Kidney epithelial cell (primary cell): ENCODE measurements around the gene SUPT3H. TPM values are rescaled to one million over a fixed set of nuclear protein-coding genes. Genes with fewer than 3 reads are reported as not detected.
"Not testable (repeated sequence)": the region's sequence is repeated elsewhere in the genome, so short reads cannot be mapped to it uniquely, and the experiment has no call there.

Experiments used
- DNase-seq: peaks from one replicate; pipeline ENCODE4 v3.0.0-alpha.2; 2010; ENCODE audit warnings: low read depth
- H3K27me3 ChIP-seq: 2 replicates; pipeline ENCODE4 v1.6.0; 2011; ENCODE audit warnings: low read length; ENCODE audit not compliant: control insufficient read depth, insufficient read depth
- H3K36me3 ChIP-seq: 2 replicates; pipeline ENCODE4 v1.5.1; 2011; ENCODE audit warnings: low read length; ENCODE audit not compliant: control insufficient read depth, insufficient read depth
- H3K4me3 ChIP-seq: 2 replicates; pipeline ENCODE4 v1.5.1; 2011; ENCODE audit warnings: low read depth, mild to moderate bottlenecking, control low read depth, low read length
- total RNA-seq: library from RNA; depleted of rRNA; stranded (reverse); fragments of >200 nt; gene quantifications from 2 replicates; pipeline ENCODE4 v1.2.3, GENCODE V29; 2015
- TF ChIP-seq, protein P1 (sequence below): IDR thresholded peaks from 2 replicates; pipeline ENCODE4 v1.5.1; 2011; ENCODE audit warnings: mild to moderate bottlenecking, moderate library complexity, low read length, control low read depth, inconsistent platforms; ENCODE audit not compliant: insufficient read depth, poor library complexity, severe bottlenecking

SUPT3H gene
- total RNA-seq, 1 donor from 2014 or later = 18.3 TPM

DNA sequence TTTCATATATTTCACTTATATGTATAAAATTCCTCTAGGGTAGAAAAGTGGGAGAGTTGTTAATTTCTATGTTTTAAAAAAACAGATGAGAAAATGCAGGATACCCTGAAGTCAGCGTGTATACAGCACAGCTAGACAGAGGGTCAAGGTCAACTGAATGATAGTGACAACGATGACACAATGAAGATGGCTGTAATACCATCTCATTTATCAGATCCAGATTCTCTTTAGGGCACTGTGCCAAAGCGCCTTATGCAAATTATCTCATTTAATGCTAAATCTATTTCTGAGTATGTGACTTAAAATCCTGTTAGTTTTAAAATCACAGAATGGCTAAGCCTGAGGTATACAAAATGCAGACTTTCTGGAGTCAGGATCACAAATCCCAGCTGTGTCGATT is 481.0 kb downstream of the SUPT3H start:
- Histone ChIP-seq H3K36me3 (no peaks in the 10 kb centered on the region), H3K4me3 (no peak overlapping the region), H3K27me3 (no peaks in the 10 kb centered on the region)
- DNase-seq = no peak
- TF ChIP-seq, protein P1, sequence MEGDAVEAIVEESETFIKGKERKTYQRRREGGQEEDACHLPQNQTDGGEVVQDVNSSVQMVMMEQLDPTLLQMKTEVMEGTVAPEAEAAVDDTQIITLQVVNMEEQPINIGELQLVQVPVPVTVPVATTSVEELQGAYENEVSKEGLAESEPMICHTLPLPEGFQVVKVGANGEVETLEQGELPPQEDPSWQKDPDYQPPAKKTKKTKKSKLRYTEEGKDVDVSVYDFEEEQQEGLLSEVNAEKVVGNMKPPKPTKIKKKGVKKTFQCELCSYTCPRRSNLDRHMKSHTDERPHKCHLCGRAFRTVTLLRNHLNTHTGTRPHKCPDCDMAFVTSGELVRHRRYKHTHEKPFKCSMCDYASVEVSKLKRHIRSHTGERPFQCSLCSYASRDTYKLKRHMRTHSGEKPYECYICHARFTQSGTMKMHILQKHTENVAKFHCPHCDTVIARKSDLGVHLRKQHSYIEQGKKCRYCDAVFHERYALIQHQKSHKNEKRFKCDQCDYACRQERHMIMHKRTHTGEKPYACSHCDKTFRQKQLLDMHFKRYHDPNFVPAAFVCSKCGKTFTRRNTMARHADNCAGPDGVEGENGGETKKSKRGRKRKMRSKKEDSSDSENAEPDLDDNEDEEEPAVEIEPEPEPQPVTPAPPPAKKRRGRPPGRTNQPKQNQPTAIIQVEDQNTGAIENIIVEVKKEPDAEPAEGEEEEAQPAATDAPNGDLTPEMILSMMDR = no peak

DNA sequence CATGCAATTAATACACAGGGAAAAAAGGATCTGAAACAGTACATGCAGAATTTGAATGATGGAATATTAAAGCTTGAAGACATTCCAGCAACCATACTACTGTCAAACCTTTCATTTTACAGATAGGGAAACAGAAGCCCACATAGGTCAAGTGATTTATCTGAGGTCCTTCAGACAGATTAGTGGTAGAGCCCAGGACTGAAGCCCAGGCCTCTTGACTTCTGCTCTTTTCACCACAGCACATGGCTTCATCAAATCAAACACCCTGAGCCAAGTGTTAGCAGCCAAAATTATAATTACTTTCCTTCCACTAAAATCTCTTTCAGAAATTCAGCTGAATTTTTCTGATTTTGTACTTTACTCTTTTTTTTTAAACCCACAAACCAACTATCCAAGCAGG is 485.2 kb downstream of the SUPT3H start:
- no peak overlapping the region for H3K4me3 ChIP-seq
- H3K36me3 ChIP-seq = no peaks in the 10 kb centered on the region
- TF ChIP-seq, protein P1 = no peak
- no peak for DNase-seq
- H3K27me3 ChIP-seq = no peaks in the 10 kb centered on the region

DNA sequence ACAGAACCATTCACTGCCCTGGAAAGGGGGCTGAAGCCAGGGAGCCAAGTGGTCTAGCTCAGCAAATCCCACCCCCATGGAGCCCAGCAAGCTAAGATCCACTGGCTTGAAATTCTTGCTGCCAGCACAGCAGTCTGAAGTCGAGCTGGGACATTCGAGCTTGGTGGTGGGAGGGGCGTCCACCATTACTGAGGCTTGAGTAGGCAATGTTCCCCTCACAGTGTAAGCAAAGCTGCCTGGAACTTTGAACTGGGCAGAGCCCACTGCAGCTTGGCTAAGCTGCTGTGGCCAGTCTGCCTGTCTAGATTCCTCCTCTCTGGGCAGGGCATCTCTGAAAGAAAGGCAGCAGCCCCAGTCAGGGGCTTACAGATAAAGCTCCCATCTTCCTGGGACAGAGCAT is 498.7 kb downstream of the SUPT3H start:
- not testable (repeated sequence) for H3K36me3 ChIP-seq, H3K4me3 ChIP-seq, DNase-seq, H3K27me3 ChIP-seq

DNA sequence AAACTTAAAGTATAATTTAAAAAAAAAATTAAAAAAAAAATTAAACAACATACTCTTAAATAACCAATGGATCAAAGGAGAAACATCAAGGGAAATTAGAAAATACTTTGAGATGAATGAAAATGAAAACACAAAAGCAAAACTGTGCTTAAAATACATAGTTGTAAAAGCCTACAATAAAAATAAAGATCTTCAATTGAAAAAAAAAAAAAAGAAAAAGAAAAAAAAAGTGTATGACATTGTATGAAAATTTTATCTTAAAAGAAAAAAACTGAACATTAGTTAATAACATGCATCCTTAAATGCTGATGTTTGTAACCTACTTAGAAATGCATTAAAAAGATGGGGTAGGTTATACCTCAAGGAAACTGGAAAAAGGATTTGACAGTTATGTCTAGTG is 501.1 kb downstream of the SUPT3H start:
- H3K27me3 ChIP-seq, H3K4me3 ChIP-seq: not testable (repeated sequence)

DNA sequence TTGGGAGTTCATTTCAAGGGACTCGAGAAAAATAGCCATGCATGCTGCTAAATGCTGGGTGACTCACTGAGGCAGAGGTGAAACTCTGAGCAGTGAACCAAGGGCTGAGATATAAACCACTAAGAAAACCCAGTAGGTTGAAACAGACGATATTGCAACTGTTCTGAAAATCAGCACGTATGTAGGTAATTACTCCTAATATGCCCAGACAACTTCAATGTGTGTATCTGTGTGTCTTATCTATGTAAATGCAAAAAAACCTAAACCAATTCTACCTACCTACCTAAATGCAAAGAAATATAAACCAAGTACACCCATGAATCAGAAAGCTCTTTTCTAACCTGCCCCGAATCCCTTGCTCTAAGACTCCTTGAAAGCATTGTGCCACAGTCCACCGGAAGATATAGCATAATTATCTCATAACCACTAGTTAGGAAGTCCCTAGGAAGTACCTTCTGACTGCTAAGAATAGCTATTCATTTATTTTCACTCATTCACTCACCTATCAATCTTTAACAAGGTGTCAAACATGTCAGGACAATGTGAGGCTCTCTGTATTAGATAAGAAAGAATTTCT is 508.3 kb downstream of the SUPT3H start:
- DNase-seq = no peak
- no peaks in the 10 kb centered on the region for H3K36me3 ChIP-seq
- H3K4me3 ChIP-seq = no peak overlapping the region
- no peaks in the 10 kb centered on the region for H3K27me3 ChIP-seq
- TF ChIP-seq, protein P1 = no peak

More for the DNA sequence above, 501.1 kb downstream of the SUPT3H start:
- not testable (repeated sequence) for DNase-seq, H3K36me3 ChIP-seq

DNA sequence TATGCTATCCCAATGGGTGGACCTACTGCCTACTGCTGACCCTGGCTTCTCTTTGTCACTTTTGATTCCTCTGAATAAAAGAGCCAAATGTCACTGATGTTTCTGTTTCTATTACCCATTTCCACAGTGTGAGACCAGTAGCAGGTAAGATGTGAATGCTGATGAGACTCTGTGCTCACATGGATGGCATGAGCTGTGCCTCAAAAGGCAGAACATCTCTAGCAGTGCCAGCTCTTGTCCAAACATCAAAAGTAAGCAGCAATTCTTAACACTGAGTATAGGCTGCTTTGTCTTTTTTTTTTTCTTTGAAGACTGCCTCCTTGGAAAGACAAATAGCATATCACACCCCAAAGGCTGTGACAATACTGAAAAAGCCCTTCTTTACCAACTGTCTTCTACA is 508.8 kb downstream of the SUPT3H start:
- H3K36me3 ChIP-seq = no peaks in the 10 kb centered on the region
- no peak overlapping the region for H3K4me3 ChIP-seq
- TF ChIP-seq, protein P1 = no peak
- DNase-seq = no peak
- H3K27me3 ChIP-seq = no peaks in the 10 kb centered on the region

DNA sequence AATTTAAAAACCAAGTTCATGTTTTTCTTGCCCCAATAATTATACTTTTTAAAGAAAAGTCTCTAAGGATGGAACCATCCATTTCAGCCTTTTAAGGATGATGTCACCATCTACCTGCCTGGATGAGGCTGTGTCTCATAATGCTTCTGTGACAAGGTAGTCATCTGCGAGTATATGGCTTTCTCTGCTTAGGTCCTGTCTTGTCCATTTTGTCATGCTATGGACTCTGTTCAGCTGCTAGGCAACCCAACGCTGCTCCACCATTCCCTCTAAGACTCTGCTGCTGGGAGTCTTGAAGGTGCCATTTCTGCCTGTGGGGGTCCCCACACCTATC is 509.4 kb downstream of the SUPT3H start:
- H3K27me3 ChIP-seq = no peaks in the 10 kb centered on the region
- TF ChIP-seq, protein P1 = no peak
- no peaks in the 10 kb centered on the region for H3K36me3 ChIP-seq
- DNase-seq = no peak
- H3K4me3 ChIP-seq = no peak overlapping the region
